HG02973 (cell line): ENCODE measurements around the gene IFNL3.

Experiments
- ATAC-seq: cut with Tn5 transposase; IDR thresholded peaks from one replicate; pipeline ENCODE4 v1.9.1; 2021; ENCODE audit warnings: moderate library complexity; ENCODE audit not compliant: unreplicated experiment

IFNL3 gene

DNA sequence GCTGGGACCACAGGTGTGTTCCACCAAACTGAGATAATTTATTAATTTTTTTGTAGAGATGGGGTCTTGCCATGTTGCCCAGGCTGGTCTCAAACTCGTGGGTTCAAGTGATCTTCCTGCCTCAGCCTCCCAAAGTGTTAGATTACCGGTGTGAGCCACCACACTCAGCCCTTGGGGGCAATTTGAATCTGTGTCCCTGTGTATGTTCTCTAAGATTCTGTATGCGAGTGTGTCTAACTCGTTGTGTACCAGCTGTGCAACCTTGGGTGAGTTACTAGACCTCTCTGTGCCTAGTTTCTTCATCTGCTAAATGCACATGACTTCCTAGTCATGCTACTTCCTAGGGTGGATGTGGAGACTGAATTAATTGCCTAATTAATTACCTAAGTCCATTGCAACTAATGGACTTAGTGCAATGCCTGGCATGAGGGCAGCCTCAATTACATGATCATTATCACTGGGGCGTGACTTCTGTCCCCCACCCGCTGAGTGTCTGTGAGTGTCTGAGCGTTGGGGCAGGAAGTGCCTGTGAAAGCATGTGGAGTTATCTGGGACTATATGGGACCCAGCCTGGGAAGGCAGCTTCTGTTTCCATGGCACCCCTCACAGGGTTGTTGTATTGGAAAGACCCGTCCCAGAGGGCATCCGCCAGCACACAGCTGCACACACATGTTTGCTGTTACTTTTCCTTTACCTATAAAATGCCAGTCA is 49.8 kb downstream of the IFNL3 start:
- ATAC-seq = no peak

DNA sequence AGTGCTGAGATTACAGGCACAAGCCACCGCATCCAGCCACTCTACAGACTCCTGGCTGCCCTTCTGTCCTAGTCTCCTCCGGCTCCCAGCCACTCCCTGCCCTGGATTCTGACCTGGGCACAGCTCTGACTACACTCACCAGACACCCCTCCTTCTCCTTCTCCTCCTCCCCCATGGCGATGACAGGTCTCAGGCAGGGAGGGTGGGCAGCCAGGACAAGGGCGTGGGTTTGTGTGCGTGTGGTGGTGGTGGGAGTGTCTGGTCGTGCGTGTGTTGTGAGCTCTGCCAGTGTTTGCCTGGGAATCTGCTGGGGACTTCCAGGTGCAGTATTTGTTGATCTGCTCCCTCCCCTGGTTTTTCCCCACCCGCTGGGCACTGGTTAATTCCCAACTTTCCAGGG is 51.0 kb downstream of the IFNL3 start:
- ATAC-seq = no peak
